GM12892 (cell line): Measurements from ENCODE around the gene RAPGEF5.

ENCODE experiments used
- POLR2A ChIP-seq: IDR thresholded peaks from 2 replicates; pipeline ENCODE4 v1.6.1; 2011; ENCODE audit warnings: low read depth, low read length, control low read depth
- POLR2AphosphoS5 ChIP-seq: IDR thresholded peaks from 2 replicates; pipeline ENCODE4 v1.6.1; 2011; ENCODE audit warnings: low read depth, low read length, control low read depth
- TAF1 ChIP-seq: IDR thresholded peaks from 2 replicates; pipeline ENCODE4 v1.6.1; 2011; ENCODE audit warnings: low read depth, mild to moderate bottlenecking, control low read depth, low read length, borderline replicate concordance

DNA sequence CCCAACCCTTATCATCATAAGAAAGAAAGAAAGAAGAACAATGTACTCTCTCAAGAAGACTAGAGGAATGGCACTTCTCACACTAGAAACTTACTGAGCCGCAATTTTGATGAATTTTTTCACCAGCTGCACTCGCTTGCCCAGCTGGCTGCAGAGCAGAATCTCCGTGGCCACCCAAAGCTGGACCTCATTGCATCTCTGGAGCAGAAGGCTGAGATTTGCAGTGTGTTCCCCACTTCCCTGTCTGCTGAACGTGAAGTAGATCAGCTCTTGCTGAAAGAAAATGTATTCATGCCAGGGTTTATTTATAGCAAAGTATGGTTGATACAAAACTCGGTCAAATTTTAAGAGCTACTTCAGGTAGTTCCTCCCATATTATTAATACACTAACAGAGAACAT is 212.0 kb downstream of the RAPGEF5 start:
- TF ChIP-seq POLR2AphosphoS5 = no peak
- TF ChIP-seq POLR2A = no peak
- TF ChIP-seq TAF1 = no peak
